ENCODE data around the gene KCNN3. TPM values are rescaled to one million over a fixed set of nuclear protein-coding genes. Genes with fewer than 3 reads are reported as not detected.
A peak's percentile ranks its signal among the peaks of the same experiment; 100 is the strongest.

The KCNN3 gene
- total and polyA plus RNA-seq, 10 donors = 0.13 to 15.1 (median 7.4) TPM

DNA sequence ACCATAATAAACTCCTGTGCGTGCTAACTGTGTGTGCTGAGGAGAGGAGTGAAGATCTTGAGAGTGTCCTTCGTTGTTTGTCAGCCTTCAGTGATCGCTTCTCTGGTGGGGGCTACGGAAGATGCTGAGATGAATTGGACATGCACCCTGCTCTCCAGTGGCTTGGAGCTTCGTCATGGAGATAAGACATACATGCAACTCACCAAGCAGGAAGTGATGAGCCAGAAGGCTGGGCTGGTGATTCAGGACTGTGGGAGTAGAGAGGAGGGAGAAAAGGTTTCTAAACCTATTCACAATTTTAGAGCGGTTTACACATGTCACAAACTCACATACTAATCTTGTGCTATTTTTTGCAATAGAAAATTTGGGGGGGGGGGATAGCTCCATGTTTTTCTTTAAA is 133.2 kb downstream of the KCNN3 start:
- Histone ChIP-seq H3K9me3 (peaks cover 0 to 6% (median 0%) of the 10 kb centered on the region in 8 donors), H3K27ac (no peak overlapping the region), H3K27me3 (replicated peaks in 1 of 7) (peaks cover 0 to 6% (median 0%) of the 10 kb centered on the region in 7 donors), H3K4me3 (no peak overlapping the region), H3K4me1 (peaks cover 0 to 23% (median 2%) of the 10 kb centered on the region in 6 donors), H3K36me3 (no peaks in the 10 kb centered on the region)
- intact Hi-C loops (cut with DNase I; ENCODE audit: low total_unique reads) = no loop called here
- 73 to 84% (median 78%) methylated on average over 6 of the region's 6 CpGs for WGBS, 5 donors
- no peak for TF ChIP-seq POLR2A (IDR thresholded peaks at IDR 0.05)
- no peak for TF ChIP-seq POLR2AphosphoS5 (IDR thresholded peaks at IDR 0.05)
- TF ChIP-seq, protein P1, sequence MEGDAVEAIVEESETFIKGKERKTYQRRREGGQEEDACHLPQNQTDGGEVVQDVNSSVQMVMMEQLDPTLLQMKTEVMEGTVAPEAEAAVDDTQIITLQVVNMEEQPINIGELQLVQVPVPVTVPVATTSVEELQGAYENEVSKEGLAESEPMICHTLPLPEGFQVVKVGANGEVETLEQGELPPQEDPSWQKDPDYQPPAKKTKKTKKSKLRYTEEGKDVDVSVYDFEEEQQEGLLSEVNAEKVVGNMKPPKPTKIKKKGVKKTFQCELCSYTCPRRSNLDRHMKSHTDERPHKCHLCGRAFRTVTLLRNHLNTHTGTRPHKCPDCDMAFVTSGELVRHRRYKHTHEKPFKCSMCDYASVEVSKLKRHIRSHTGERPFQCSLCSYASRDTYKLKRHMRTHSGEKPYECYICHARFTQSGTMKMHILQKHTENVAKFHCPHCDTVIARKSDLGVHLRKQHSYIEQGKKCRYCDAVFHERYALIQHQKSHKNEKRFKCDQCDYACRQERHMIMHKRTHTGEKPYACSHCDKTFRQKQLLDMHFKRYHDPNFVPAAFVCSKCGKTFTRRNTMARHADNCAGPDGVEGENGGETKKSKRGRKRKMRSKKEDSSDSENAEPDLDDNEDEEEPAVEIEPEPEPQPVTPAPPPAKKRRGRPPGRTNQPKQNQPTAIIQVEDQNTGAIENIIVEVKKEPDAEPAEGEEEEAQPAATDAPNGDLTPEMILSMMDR (IDR thresholded peaks at IDR 0.05 in 8 of 11, conservative IDR thresholded peaks at IDR 0.05 in 3 of 11) = no peak
- no peak for DNase-seq

DNA sequence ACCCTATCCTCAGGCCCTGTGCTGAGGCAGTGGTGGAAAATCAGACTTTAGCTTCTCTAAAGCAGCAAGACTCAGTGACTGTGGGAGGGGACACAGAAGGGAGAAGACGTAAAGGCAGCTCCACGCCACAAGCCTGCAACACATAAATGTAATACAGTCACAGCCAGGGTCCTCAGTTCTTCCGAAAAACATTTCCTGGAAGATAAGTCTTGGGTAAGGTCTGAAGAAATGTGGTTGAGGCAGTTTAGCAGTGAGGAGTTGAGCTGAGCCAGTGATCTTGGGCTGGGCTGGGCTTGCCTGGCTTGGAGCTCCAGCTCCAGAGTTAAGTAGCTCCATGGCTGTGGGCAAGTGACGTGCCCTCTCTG is 134.3 kb downstream of the KCNN3 start:
- Histone ChIP-seq H3K27ac (no peak overlapping the region), H3K4me3 (no peak overlapping the region), H3K27me3 (replicated peaks in 1 of 7) (peaks cover 0 to 6% (median 0%) of the 10 kb centered on the region in 7 donors), H3K9me3 (peaks cover 0 to under 1% (median 0%) of the 10 kb centered on the region in 8 donors), H3K36me3 (no peaks in the 10 kb centered on the region), H3K4me1 (peaks cover 0 to 34% (median 9%) of the 10 kb centered on the region in 6 donors)
- intact Hi-C loops (cut with DNase I; ENCODE audit: low total_unique reads) = no loop called here
- TF ChIP-seq, protein P1 (IDR thresholded peaks at IDR 0.05 in 8 of 11, conservative IDR thresholded peaks at IDR 0.05 in 3 of 11) = no peak
- no peak for TF ChIP-seq POLR2A (IDR thresholded peaks at IDR 0.05)
- no peak for TF ChIP-seq POLR2AphosphoS5 (IDR thresholded peaks at IDR 0.05)
- WGBS, 5 donors = 62 to 89% (median 75%) methylated on average over 4 of the region's 4 CpGs
- DNase-seq = no peak

DNA sequence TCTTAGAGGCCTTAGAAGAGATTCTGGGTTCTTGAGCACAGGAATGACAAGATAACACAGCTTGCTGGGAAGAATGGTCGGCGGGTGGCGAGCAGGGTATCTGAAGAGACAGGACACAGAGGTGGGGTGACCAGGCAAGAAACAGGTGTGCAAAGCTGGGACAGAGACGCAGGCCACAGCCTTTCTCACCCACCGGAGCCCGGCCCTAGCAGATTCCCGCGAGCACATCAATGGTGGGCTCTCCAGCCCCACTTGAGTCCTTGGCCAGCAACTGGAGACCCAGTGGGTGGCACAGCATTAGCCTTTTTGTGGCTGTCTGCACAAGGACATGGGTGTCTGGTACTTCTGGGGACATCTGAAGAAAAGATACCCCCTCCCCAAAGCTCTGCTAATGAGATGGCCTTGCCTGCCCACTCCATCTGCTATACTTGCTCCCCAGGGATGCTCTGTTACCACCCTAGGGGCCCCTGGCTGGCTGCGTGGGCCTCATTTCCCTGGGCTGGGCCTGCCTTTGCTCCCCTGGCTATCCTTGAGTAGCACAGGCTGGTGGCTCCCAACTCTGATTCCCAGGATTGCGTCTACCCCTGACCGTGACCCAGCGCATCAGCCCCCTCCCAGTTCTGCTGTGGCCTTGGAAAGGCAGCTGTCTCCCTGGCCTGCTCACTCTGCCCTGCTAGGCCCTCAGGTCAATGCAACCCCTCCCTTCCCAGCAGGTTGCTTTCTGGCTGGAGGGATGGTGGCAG is 134.8 kb downstream of the KCNN3 start:
- Histone ChIP-seq H3K27me3 (replicated peaks in 1 of 7) (peaks cover 0 to 6% (median 0%) of the 10 kb centered on the region in 7 donors), H3K9me3 (no peaks in the 10 kb centered on the region), H3K4me1 (peaks cover 0 to 39% (median 12%) of the 10 kb centered on the region in 6 donors), H3K4me3 (no peak overlapping the region), H3K36me3 (no peaks in the 10 kb centered on the region), H3K27ac (no peak overlapping the region)
- no peak for DNase-seq
- 93 to 98% (median 95%) methylated on average over 10 to 12 of the region's 12 CpGs for WGBS, 5 donors
- TF ChIP-seq, protein P1 (IDR thresholded peaks at IDR 0.05 in 8 of 11, conservative IDR thresholded peaks at IDR 0.05 in 3 of 11) = no peak
- TF ChIP-seq POLR2A (IDR thresholded peaks at IDR 0.05) = no peak
- no peak for TF ChIP-seq POLR2AphosphoS5 (IDR thresholded peaks at IDR 0.05)
- intact Hi-C loops (cut with DNase I; ENCODE audit: low total_unique reads) = no loop called here

DNA sequence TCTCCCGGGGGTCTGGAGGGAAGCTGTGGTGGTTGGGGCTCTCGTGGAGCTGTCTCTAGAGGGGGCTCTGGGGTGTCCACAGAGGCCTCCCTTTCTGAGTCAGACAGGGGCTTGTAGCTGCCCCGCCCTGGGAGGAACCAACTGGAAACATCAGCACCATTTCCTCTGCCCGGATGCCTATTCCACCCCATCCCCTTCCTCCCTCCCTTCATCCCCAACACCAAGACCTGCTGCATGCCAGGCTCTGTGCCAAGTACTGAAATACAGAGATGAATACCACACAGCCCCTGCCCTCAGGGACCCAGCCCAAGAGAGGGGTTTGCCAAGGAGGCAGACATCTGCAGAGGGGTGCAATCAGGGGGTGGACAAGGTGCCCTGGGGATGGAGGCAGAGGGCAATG is 136.5 kb downstream of the KCNN3 start:
- Histone ChIP-seq H3K4me1 (peaks cover 0 to 39% (median 17%) of the 10 kb centered on the region in 6 donors), H3K27me3 (replicated peaks in 1 of 7) (peaks cover 0 to 6% (median 0%) of the 10 kb centered on the region in 7 donors), H3K27ac (peak overlapping the region in 1 of 8 donors; percentile 36), H3K4me3 (no peak overlapping the region), H3K36me3 (no peaks in the 10 kb centered on the region), H3K9me3 (no peaks in the 10 kb centered on the region)
- WGBS, 5 donors = 46 to 57% (median 55%) methylated on average over 2 to 4 of the region's 4 CpGs
- intact Hi-C loops (cut with DNase I; ENCODE audit: low total_unique reads) = no loop called here
- no peak for DNase-seq
- TF ChIP-seq POLR2AphosphoS5 (IDR thresholded peaks at IDR 0.05) (no peak), POLR2A (IDR thresholded peaks at IDR 0.05) (no peak)
- TF ChIP-seq, protein P1 (IDR thresholded peaks at IDR 0.05 in 8 of 11, conservative IDR thresholded peaks at IDR 0.05 in 3 of 11) = no peak
